Coronary artery (tissue), 2 donors: Measurements from ENCODE around the gene KCNQ2.

Experiments
- DNase-seq: peaks from one replicate; pipeline ENCODE4 v3.0.0-alpha.2; 2017; ENCODE audit warnings: low spot score
- H3K27ac ChIP-seq, 2 donors: fragments of 200-600 bp; sonication (generic); one replicate each; pipeline ENCODE4 v1.5.1; 2016 to 2019
- H3K4me3 ChIP-seq: fragments of 200-600 bp; sonication (generic); 2 replicates; pipeline ENCODE4 v1.5.1; 2016; ENCODE audit warnings: mild to moderate bottlenecking, moderate library complexity
- CTCF ChIP-seq: fragments of 200-600 bp; sonication (generic); IDR thresholded peaks from one replicate; pipeline ENCODE4 v1.5.1; 2019; ENCODE audit warnings: antibody characterized with exemption

Gene KCNQ2

DNA sequence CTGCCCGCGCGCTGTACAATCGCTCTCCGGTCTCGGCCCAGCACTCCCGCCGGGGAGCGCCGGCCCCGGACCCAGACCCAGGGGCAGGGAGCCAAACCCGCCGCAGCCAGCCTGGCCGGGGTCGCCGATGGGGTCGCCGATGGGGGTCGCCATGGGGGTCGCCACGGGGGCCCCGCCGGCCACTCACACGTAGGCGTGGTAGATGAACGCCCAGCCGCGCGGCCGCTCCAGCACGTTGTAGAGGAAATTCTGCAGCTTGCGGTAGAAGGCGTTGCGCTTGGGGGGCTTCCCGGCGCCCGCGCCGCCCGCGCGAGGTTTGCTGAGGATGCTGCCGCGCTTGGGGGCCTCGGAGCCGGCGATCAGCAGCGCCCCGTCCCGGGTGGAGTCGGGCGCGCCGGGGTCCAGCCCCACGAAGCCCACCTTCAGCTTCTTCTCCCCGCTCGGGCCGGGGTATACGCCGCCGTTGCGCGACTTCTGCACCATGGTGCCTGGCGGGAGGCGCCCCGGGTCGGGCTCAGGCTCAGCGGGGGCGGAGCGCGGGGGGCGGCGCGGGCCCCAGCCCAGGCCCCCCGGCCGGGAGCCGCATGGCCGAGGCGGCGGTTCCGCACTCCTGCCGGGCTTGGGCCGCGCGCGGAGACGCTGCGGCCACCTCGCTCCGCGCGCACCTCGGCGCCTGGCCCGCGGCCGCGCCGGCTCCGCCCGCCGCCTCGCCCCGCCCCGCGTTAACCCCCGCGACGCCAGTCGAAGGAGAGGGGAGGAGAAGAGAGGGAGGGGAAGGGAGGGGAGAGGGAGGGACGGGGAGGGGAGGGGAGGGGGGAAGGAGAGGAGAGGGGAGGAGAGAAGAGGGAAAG lies at the start of gene KCNQ2:
Gene KCNQ2 (minus strand): TSS at position 675 of the 851 bp plus-strand sequence. CDS start 192 bp downstream, at position 483.
- no peak for DNase-seq
- Histone ChIP-seq H3K4me3 (peak within 1 kb of the TSS; percentile 53), H3K27ac (no peak within 1 kb of the TSS)
- TF ChIP-seq CTCF, result no peak

DNA sequence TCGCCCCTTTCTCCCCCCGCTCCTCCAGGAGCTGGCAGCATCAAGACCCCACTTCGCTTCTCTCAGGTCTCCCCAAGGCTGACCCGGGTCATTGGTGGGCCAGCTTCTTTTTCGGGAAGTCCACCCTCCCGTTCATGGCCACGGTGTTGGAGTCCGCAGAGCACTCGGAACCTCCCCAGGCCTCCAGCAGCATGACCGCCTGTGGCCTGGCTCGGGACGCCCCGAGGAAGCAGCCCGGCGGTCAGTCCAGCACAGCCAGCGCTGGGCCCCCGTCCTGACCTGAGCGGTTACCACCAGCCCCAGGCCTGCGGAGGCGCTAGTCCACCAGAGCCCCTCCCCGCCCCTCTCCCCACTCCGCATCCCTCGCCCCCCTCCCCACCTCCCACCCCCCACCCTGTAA lies 49.1 kb upstream of the KCNQ2 start:
- TF ChIP-seq CTCF, result no peak
- H3K27ac ChIP-seq, result peak overlapping the region in 1 of 2 donors; percentile 97
- H3K4me3 ChIP-seq, result peak overlapping the region; percentile 88
- DNase-seq, result no peak

GRCh38 chr20:63520934-63521601 lies 48.6 kb upstream of the KCNQ2 start:
- Histone ChIP-seq H3K27ac (peak overlapping the region; percentile 96 to 97), H3K4me3 (peak overlapping the region; percentile 88)
- no peak for DNase-seq
- no peak for TF ChIP-seq CTCF

GRCh38 chr20:63520504-63520933 lies 48.1 kb upstream of the KCNQ2 start, which contains the start of gene PPDPF:
PPDPF (plus strand) TSS chr20:63520765; CDS start chr20:63521309, 544 bp downstream.
- no peak for TF ChIP-seq CTCF

DNA sequence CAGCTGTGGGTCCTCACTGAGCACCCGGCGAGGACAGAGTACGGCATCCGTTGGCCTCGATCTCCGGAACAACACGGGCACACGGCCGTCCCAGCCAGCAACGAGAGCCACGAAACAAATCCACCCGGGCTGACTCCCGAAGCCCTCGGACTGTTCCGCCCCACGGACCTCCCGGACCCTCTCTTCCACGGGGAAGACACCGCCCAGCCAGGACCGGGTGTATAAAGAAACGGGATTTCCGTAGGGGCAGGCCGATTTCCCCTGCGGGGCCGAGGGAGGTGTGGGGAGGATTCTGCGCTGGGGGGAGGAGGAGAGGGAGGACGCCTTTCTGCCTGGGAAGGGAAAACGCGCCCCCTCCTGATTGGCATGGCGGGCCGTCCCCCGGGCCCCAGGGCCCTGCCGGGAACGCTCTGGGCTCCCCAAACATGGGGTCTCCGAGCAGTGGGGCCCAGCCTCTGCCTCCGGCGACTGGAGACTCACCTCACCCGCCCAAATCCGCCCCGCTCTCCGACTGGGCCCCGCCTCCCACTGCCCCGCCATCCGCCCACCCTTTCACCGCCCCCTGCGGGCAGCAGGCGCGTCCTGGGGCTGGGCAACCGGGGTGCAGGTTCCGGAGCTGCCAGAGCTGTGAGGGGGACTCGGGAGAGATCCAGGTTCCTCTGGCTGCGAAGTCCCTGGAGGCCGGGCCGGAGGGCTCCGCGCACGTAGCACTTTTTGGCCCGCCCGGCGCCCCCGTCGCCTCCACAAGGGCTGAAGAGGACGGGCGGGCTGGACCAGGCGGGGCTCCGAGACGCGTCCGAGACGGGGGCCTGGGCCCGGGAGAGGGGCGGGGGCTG lies 47.4 kb upstream of the KCNQ2 start:
- Histone ChIP-seq H3K4me3 (peak overlapping the region; percentile 88), H3K27ac (peak overlapping the region; percentile 96 to 97)
- DNase-seq, result no peak
- no peak for TF ChIP-seq CTCF

More at GRCh38 chr20:63520504-63520933, 48.1 kb upstream of the KCNQ2 start, which contains the start of gene PPDPF:
- DNase-seq, result peak; percentile 87
- peak within 1 kb of the TSS; percentile 96 to 97 for H3K27ac ChIP-seq
- H3K4me3 ChIP-seq, result peak within 1 kb of the TSS; percentile 88

DNA sequence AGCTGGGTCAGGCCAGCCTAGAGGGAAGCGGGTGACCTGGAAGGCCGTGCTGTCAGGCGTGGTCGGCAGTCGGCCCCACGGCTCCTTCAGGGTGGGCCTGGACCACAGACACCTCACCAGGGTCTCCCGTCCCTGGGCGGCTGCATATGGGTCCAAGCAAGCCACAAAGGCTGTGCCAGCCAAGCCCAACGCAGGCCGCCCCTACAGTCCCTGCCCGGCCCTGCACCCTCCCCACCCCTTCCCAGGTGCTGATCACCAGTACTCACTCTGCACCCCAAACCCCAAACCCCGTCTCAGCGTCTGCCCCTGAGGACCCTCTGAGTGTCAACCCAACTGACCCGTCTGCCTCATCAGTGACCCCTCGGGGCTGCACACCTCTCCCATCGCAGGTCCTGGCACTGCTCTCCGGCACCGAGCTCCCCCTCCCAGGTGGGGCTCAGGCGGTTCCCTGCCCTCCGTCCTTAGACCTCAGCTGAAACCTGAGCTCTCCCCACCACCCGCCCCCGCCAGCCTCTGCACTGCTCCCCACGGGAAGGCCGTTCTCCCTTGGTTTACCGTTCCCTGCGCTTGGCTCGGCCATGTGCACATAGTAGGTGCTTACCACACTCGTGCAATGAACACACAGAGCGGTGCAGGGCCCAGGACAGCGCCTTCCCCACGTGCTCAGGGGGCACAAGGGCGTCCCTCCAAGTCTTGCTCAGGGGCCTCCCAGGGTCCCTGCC lies 46.7 kb upstream of the KCNQ2 start:
- Histone ChIP-seq H3K4me3 (peak overlapping the region; percentile 88), H3K27ac (peak overlapping the region in 1 of 2 donors; percentile 97)
- DNase-seq, result no peak
- no peak for TF ChIP-seq CTCF
